GM19193 (cell line): ENCODE measurements around the gene GPR139.

Experiments used
- POLR2A ChIP-seq: IDR thresholded peaks from 4 replicates; pipeline ENCODE4 v1.6.1; 2011; ENCODE audit not compliant: insufficient read depth, insufficient read length; ENCODE audit errors: extremely low read depth

GPR139 gene

GRCh38 chr16:20020976-20021375 lies 52.7 kb downstream of the GPR139 start:
- no peak for TF ChIP-seq POLR2A

GRCh38 chr16:20020083-20020482 lies 53.6 kb downstream of the GPR139 start:
- no peak for TF ChIP-seq POLR2A

GRCh38 chr16:20016234-20016633 lies 57.5 kb downstream of the GPR139 start:
- TF ChIP-seq POLR2A = no peak

GRCh38 chr16:20004931-20005330 lies 68.8 kb downstream of the GPR139 start:
- no peak for TF ChIP-seq POLR2A

GRCh38 chr16:20002936-20003335 lies 70.8 kb downstream of the GPR139 start:
- no peak for TF ChIP-seq POLR2A

GRCh38 chr16:20001856-20002707 lies 71.6 kb downstream of the GPR139 start:
- no peak for TF ChIP-seq POLR2A

- TF ChIP-seq POLR2A = no peak
These were observed 76.0 kb downstream of the GPR139 start for GRCh38 chr16:19997734-19998133.

GRCh38 chr16:19997264-19997663 lies 76.4 kb downstream of the GPR139 start:
- no peak for TF ChIP-seq POLR2A

- no peak for TF ChIP-seq POLR2A
These were observed 79.1 kb downstream of the GPR139 start for GRCh38 chr16:19994466-19995170.

- no peak for TF ChIP-seq POLR2A
These were observed 82.1 kb downstream of the GPR139 start for GRCh38 chr16:19991614-19992013.

GRCh38 chr16:19984135-19984534 lies 89.6 kb downstream of the GPR139 start:
- TF ChIP-seq POLR2A = no peak
